Breast epithelium (tissue), 3 donors: ENCODE data around the gene PDCD7.

Source experiments
- POLR2A ChIP-seq: fragments of 450-650 bp; IDR thresholded peaks from one replicate; pipeline ENCODE4 v1.6.1; 2016; ENCODE audit warnings: antibody characterized with exemption, mild to moderate bottlenecking, moderate library complexity
- POLR2AphosphoS5 ChIP-seq, 3 donors: sonication (generic); formaldehyde crosslinking; IDR thresholded peaks; one replicate each; pipeline ENCODE4 v1.6.1; 2017; ENCODE audit warnings: antibody characterized with exemption in 3 of 3
- TF ChIP-seq, protein P1 (sequence below), 3 donors: fragments of 450-650 bp; IDR thresholded peaks; one replicate each; pipeline ENCODE4 v1.5.1; 2016 to 2017; ENCODE audit warnings: antibody characterized with exemption in 3 of 3, mild to moderate bottlenecking in 3 of 3, moderate library complexity in 3 of 3

DNA sequence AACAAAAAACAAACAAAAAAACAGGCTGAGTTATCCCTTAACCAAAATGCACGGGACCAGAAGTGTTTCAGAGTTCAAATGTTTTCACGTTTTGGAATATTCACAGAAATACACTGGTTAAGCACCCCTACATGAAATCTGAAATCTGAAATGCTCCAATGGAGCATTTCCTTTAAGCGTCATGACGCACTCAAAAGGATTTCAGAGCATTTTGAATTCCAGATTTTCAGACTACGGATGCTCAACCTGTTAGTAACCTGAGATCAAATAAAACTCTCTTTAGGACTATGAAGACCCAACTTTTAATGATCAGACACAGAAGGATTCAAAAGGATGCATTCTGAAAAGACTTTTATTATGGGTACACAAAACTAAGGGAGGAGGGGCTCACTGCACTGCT lies 41.9 kb upstream of the PDCD7 start:
- TF ChIP-seq, protein P1, sequence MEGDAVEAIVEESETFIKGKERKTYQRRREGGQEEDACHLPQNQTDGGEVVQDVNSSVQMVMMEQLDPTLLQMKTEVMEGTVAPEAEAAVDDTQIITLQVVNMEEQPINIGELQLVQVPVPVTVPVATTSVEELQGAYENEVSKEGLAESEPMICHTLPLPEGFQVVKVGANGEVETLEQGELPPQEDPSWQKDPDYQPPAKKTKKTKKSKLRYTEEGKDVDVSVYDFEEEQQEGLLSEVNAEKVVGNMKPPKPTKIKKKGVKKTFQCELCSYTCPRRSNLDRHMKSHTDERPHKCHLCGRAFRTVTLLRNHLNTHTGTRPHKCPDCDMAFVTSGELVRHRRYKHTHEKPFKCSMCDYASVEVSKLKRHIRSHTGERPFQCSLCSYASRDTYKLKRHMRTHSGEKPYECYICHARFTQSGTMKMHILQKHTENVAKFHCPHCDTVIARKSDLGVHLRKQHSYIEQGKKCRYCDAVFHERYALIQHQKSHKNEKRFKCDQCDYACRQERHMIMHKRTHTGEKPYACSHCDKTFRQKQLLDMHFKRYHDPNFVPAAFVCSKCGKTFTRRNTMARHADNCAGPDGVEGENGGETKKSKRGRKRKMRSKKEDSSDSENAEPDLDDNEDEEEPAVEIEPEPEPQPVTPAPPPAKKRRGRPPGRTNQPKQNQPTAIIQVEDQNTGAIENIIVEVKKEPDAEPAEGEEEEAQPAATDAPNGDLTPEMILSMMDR (IDR thresholded peaks at IDR 0.05) = no peak
- TF ChIP-seq POLR2A = no peak
- TF ChIP-seq POLR2AphosphoS5 (IDR thresholded peaks at IDR 0.05) = no peak
